Neural cell (in vitro differentiated cells): ENCODE results near the gene BCOR. TPM values are rescaled to one million over a fixed set of nuclear protein-coding genes. Genes with fewer than 3 reads are reported as not detected.

Experiments used
- H2AFZ ChIP-seq: fragments of 200-600, 300-800 bp; sonication (generic), shearing (Covaris generic); 2 replicates; pipeline ENCODE4 v1.6.0; 2014; ENCODE audit warnings: low read depth, mild to moderate bottlenecking, antibody characterized with exemption, low read length, moderate library complexity
- H3F3A ChIP-seq: fragments of 200-600 bp; shearing (Covaris generic); 2 replicates; pipeline ENCODE4 v1.6.1; 2016; ENCODE audit warnings: mild to moderate bottlenecking, moderate library complexity, mixed read lengths, antibody characterized with exemption, low read length; ENCODE audit not compliant: insufficient read depth, poor library complexity, severe bottlenecking
- H3K27ac ChIP-seq: fragments of 200-600, 300-800 bp; sonication (generic), shearing (Covaris generic); 2 replicates; pipeline ENCODE4 v1.5.1; 2014; ENCODE audit warnings: mild to moderate bottlenecking, low read length, moderate library complexity
- H3K27me3 ChIP-seq: fragments of 300-800, 200-600 bp; sonication (generic), shearing (Covaris generic); 2 replicates; pipeline ENCODE4 v1.6.0; 2014; ENCODE audit warnings: mild to moderate bottlenecking, low read depth, low read length, moderate library complexity; ENCODE audit not compliant: insufficient read depth
- H3K36me3 ChIP-seq: fragments of 300-800, 200-600 bp; sonication (generic), shearing (Covaris generic); 2 replicates; pipeline ENCODE4 v1.5.1; 2014; ENCODE audit warnings: mild to moderate bottlenecking, antibody characterized with exemption, low read length, moderate library complexity; ENCODE audit not compliant: insufficient read depth
- H3K4me2 ChIP-seq: fragments of 300-800, 200-600 bp; sonication (generic), shearing (Covaris generic); 2 replicates; pipeline ENCODE4 v1.6.0; 2014; ENCODE audit warnings: mild to moderate bottlenecking, low read length
- H3K4me3 ChIP-seq: fragments of 300-800, 200-600 bp; sonication (generic), shearing (Covaris generic); 2 replicates; pipeline ENCODE4 v1.5.1; 2014; ENCODE audit warnings: mild to moderate bottlenecking, low read length, moderate library complexity
- H3K79me2 ChIP-seq: fragments of 200-600 bp; shearing (Covaris generic); replicated peaks from 2 replicates; pipeline ENCODE4 v1.6.0; 2014; ENCODE audit warnings: mild to moderate bottlenecking, low read length, moderate library complexity; ENCODE audit not compliant: insufficient read depth
- H3K9ac ChIP-seq: fragments of 300-800, 200-600 bp; sonication (generic), shearing (Covaris generic); 2 replicates; pipeline ENCODE4 v1.6.1; 2016; ENCODE audit warnings: mild to moderate bottlenecking, low read length, mixed read lengths
- H3K9me2 ChIP-seq: fragments of 200-600 bp; shearing (Covaris generic); 2 replicates; pipeline ENCODE4 v1.6.1; 2016; ENCODE audit warnings: mild to moderate bottlenecking, low read length, mixed read lengths; ENCODE audit not compliant: insufficient read depth
- H3K9me3 ChIP-seq: fragments of 200-600, 300-800 bp; sonication (generic), shearing (Covaris generic); 2 replicates; pipeline ENCODE4 v1.6.1; 2016; ENCODE audit warnings: mild to moderate bottlenecking, mixed run types, low read length, moderate library complexity, mixed read lengths
- H4K20me1 ChIP-seq: fragments of 200-600 bp; shearing (Covaris generic); 2 replicates; pipeline ENCODE4 v1.6.1; 2016; ENCODE audit warnings: mild to moderate bottlenecking, mixed run types; ENCODE audit not compliant: insufficient read depth
- EP300 ChIP-seq: fragments of 450-650 bp; conservative IDR thresholded peaks from 2 replicates; pipeline ENCODE4 v1.6.1; 2014; ENCODE audit warnings: antibody characterized with exemption, mild to moderate bottlenecking, moderate library complexity; ENCODE audit not compliant: poor library complexity, severe bottlenecking
- EZH2 ChIP-seq: fragments of 200-600, 300-800 bp; shearing (Covaris generic), sonication (generic); IDR thresholded peaks from 2 replicates; pipeline ENCODE4 v1.6.1; 2014; ENCODE audit warnings: antibody characterized with exemption, low read length, borderline replicate concordance, mild to moderate bottlenecking; ENCODE audit not compliant: insufficient read depth, poor library complexity, severe bottlenecking
- MXI1 ChIP-seq: fragments of 450-650 bp; conservative IDR thresholded peaks from 2 replicates; pipeline ENCODE4 v1.6.1; 2014; ENCODE audit warnings: antibody characterized with exemption, mild to moderate bottlenecking; ENCODE audit not compliant: poor library complexity, severe bottlenecking
- POLR2AphosphoS5 ChIP-seq: IDR thresholded peaks from 2 replicates; pipeline ENCODE4 v1.6.1; 2012
- RAD21 ChIP-seq: fragments of 450-650 bp; conservative IDR thresholded peaks from 2 replicates; pipeline ENCODE4 v1.6.1; 2014; ENCODE audit warnings: antibody characterized with exemption, mild to moderate bottlenecking, moderate library complexity
- SMC3 ChIP-seq: fragments of 450-650 bp; conservative IDR thresholded peaks from 2 replicates; pipeline ENCODE4 v1.6.1; 2014; ENCODE audit warnings: antibody characterized with exemption, mild to moderate bottlenecking, moderate library complexity; ENCODE audit not compliant: poor library complexity
- TAF1 ChIP-seq: IDR thresholded peaks from 2 replicates; pipeline ENCODE4 v1.6.1; 2012; ENCODE audit warnings: low read depth
- polyA plus RNA-seq: library from polyadenylated mRNA; depleted of rRNA; stranded (reverse); fragments of >200 nt; gene quantifications from 2 replicates; pipeline ENCODE4 v1.2.3, GENCODE V29; 2014
- TF ChIP-seq, protein P1 (sequence below): fragments of 450-650 bp; IDR thresholded peaks from 2 replicates; pipeline ENCODE4 v1.5.1; 2014; ENCODE audit warnings: antibody characterized with exemption, mild to moderate bottlenecking, moderate library complexity; ENCODE audit not compliant: poor library complexity, severe bottlenecking
- TF ChIP-seq, protein P2 (sequence below): IDR thresholded peaks from 2 replicates; pipeline ENCODE4 v1.6.1; 2012; ENCODE audit warnings: borderline replicate concordance

BCOR gene
- polyA plus RNA-seq, 1 donor from 2014 or later = 18.0 TPM

- H3K4me2 ChIP-seq = no peak overlapping the region
- TF ChIP-seq, protein P1, sequence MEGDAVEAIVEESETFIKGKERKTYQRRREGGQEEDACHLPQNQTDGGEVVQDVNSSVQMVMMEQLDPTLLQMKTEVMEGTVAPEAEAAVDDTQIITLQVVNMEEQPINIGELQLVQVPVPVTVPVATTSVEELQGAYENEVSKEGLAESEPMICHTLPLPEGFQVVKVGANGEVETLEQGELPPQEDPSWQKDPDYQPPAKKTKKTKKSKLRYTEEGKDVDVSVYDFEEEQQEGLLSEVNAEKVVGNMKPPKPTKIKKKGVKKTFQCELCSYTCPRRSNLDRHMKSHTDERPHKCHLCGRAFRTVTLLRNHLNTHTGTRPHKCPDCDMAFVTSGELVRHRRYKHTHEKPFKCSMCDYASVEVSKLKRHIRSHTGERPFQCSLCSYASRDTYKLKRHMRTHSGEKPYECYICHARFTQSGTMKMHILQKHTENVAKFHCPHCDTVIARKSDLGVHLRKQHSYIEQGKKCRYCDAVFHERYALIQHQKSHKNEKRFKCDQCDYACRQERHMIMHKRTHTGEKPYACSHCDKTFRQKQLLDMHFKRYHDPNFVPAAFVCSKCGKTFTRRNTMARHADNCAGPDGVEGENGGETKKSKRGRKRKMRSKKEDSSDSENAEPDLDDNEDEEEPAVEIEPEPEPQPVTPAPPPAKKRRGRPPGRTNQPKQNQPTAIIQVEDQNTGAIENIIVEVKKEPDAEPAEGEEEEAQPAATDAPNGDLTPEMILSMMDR = no peak
- TF ChIP-seq RAD21 (no peak), POLR2AphosphoS5 (no peak), TAF1 (no peak), EP300 (no peak)
- peaks cover 57% of the 10 kb centered on the region for H3K79me2 ChIP-seq
- H3K36me3 ChIP-seq = no peaks in the 10 kb centered on the region
- no peaks in the 10 kb centered on the region for H3F3A ChIP-seq
- peak overlapping the region; percentile 80 for H3K9ac ChIP-seq
- no peaks in the 10 kb centered on the region for H3K27me3 ChIP-seq
- no peaks in the 10 kb centered on the region for H3K9me3 ChIP-seq
- H2AFZ ChIP-seq = no peak overlapping the region
- H3K4me3 ChIP-seq = peak overlapping the region; percentile 79
- no peaks in the 10 kb centered on the region for H4K20me1 ChIP-seq
- H3K9me2 ChIP-seq = no peaks in the 10 kb centered on the region
- H3K27ac ChIP-seq = peak overlapping the region; percentile 82
Observed at GRCh38 chrX:40092808-40093435, 4.8 kb downstream of the BCOR start.

DNA sequence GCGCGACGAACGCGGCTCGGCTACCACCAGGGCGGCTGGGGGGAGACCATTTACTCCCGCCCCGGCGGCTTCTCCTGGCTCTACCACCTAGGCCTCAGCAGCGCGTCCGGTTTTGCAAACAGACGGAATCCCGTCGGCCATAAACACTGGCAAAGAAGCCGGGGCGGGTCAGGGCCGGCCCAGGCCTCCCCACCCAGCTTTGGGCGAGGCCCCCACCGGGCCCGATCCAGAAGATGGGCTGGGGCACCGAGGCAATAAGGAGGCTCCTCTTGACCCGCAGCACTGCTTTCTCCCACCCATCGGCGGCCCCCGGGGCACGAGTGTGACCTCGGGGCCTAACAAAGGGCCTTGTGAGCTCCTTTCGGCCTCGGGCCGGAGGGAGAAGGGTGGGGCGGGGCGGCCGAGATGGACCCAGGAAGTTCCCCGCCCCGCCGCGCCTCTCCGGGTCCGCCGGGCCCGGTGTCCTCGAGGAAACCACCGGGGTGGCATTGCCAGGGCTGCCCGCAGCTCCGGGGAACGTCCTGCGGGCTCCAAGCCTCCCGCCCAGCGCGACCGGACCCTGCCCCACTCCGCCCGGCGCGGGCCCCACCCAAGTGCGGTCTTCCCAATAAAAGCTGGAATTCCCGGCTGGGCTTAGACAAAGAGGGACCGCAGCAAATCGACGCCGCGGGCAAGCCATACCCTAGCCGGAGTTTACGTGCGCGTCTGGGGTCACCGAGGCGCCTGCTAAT, 5.9 kb downstream of the BCOR start:
- no peak overlapping the region for H2AFZ ChIP-seq
- H3K9ac ChIP-seq = peak overlapping the region; percentile 23
- H3K79me2 ChIP-seq = peaks cover 66% of the 10 kb centered on the region
- no peaks in the 10 kb centered on the region for H3K36me3 ChIP-seq
- H3K27ac ChIP-seq = no peak overlapping the region
- H3K4me3 ChIP-seq = peak overlapping the region; percentile 79
- H3F3A ChIP-seq = no peaks in the 10 kb centered on the region
- H3K27me3 ChIP-seq = no peaks in the 10 kb centered on the region
- H4K20me1 ChIP-seq = no peaks in the 10 kb centered on the region
- H3K4me2 ChIP-seq = no peak overlapping the region
- TF ChIP-seq SMC3 (no peak), EP300 (no peak), EZH2 (no peak), MXI1 (no peak), TAF1 (no peak), POLR2AphosphoS5 (no peak), RAD21 (no peak)
- TF ChIP-seq, protein P1 = no peak
- TF ChIP-seq, protein P2, sequence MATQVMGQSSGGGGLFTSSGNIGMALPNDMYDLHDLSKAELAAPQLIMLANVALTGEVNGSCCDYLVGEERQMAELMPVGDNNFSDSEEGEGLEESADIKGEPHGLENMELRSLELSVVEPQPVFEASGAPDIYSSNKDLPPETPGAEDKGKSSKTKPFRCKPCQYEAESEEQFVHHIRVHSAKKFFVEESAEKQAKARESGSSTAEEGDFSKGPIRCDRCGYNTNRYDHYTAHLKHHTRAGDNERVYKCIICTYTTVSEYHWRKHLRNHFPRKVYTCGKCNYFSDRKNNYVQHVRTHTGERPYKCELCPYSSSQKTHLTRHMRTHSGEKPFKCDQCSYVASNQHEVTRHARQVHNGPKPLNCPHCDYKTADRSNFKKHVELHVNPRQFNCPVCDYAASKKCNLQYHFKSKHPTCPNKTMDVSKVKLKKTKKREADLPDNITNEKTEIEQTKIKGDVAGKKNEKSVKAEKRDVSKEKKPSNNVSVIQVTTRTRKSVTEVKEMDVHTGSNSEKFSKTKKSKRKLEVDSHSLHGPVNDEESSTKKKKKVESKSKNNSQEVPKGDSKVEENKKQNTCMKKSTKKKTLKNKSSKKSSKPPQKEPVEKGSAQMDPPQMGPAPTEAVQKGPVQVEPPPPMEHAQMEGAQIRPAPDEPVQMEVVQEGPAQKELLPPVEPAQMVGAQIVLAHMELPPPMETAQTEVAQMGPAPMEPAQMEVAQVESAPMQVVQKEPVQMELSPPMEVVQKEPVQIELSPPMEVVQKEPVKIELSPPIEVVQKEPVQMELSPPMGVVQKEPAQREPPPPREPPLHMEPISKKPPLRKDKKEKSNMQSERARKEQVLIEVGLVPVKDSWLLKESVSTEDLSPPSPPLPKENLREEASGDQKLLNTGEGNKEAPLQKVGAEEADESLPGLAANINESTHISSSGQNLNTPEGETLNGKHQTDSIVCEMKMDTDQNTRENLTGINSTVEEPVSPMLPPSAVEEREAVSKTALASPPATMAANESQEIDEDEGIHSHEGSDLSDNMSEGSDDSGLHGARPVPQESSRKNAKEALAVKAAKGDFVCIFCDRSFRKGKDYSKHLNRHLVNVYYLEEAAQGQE = no peak
- no peaks in the 10 kb centered on the region for H3K9me3 ChIP-seq
- no peaks in the 10 kb centered on the region for H3K9me2 ChIP-seq
